ENCODE data around the gene PITPNM3. TPM values are rescaled to one million over a fixed set of nuclear protein-coding genes. Genes with fewer than 3 reads are reported as not detected.

Gene PITPNM3
- total RNA-seq, 1 donor from 2014 or later = 1.4 TPM

GRCh38 chr17:6498901-6499540, 57.3 kb downstream of the PITPNM3 start:
- Mint-ChIP-seq H3K27ac (ENCODE audit: unreplicated experiment) (no peak overlapping the region), H3K4me1 (peaks cover 25% of the 10 kb centered on the region), H3K4me3 (no peak overlapping the region), H3K36me3 (ENCODE audit: low read depth) (no peaks in the 10 kb centered on the region), H3K9me3 (no peaks in the 10 kb centered on the region), H3K27me3 (ENCODE audit: low read depth) (peaks cover 9% of the 10 kb centered on the region)
- DNase-seq (ENCODE audit: low read depth, low spot score) = no peak
- no peak for TF ChIP-seq CTCF (conservative IDR thresholded peaks at IDR 0.05)

GRCh38 chr17:6498356-6498755, 58.0 kb downstream of the PITPNM3 start:
- Mint-ChIP-seq H3K27ac (ENCODE audit: unreplicated experiment) (no peak overlapping the region), H3K4me3 (no peak overlapping the region), H3K36me3 (ENCODE audit: low read depth) (no peaks in the 10 kb centered on the region), H3K27me3 (ENCODE audit: low read depth) (peaks cover 9% of the 10 kb centered on the region), H3K4me1 (peaks cover 25% of the 10 kb centered on the region), H3K9me3 (no peaks in the 10 kb centered on the region)
- no peak for DNase-seq (ENCODE audit: low read depth, low spot score)
- no peak for TF ChIP-seq CTCF (conservative IDR thresholded peaks at IDR 0.05)

- Mint-ChIP-seq H3K27ac (ENCODE audit: unreplicated experiment) (no peak overlapping the region), H3K4me1 (peaks cover 28% of the 10 kb centered on the region), H3K9me3 (no peaks in the 10 kb centered on the region), H3K36me3 (ENCODE audit: low read depth) (no peaks in the 10 kb centered on the region), H3K4me3 (no peak overlapping the region), H3K27me3 (ENCODE audit: low read depth) (peaks cover 9% of the 10 kb centered on the region)
- no peak for DNase-seq (ENCODE audit: low read depth, low spot score)
- TF ChIP-seq CTCF (conservative IDR thresholded peaks at IDR 0.05) = no peak
Measured at GRCh38 chr17:6497496-6498221, 58.7 kb downstream of the PITPNM3 start.

GRCh38 chr17:6496640-6497441, 59.5 kb downstream of the PITPNM3 start:
- no peak for DNase-seq (ENCODE audit: low read depth, low spot score)
- Mint-ChIP-seq H3K36me3 (ENCODE audit: low read depth) (no peaks in the 10 kb centered on the region), H3K4me1 (peaks cover 28% of the 10 kb centered on the region), H3K27me3 (ENCODE audit: low read depth) (peaks cover 9% of the 10 kb centered on the region), H3K4me3 (no peak overlapping the region), H3K27ac (ENCODE audit: unreplicated experiment) (no peak overlapping the region), H3K9me3 (no peaks in the 10 kb centered on the region)
- no peak for TF ChIP-seq CTCF (conservative IDR thresholded peaks at IDR 0.05)

GRCh38 chr17:6496116-6496481, 60.3 kb downstream of the PITPNM3 start:
- H3K36me3 Mint-ChIP-seq (ENCODE audit: low read depth) = no peaks in the 10 kb centered on the region
- peaks cover 9% of the 10 kb centered on the region for H3K27me3 Mint-ChIP-seq (ENCODE audit: low read depth)
- no peak overlapping the region for H3K27ac Mint-ChIP-seq (ENCODE audit: unreplicated experiment)
- no peak for DNase-seq (ENCODE audit: low read depth, low spot score)
- no peaks in the 10 kb centered on the region for H3K9me3 Mint-ChIP-seq
- peaks cover 30% of the 10 kb centered on the region for H3K4me1 Mint-ChIP-seq
- no peak for TF ChIP-seq CTCF (conservative IDR thresholded peaks at IDR 0.05)
- no peak overlapping the region for H3K4me3 Mint-ChIP-seq

All from neural crest cell (in vitro differentiated cells).